Adrenal gland (tissue), 12 donors: ENCODE data around the gene ARAP1. TPM values are rescaled to one million over a fixed set of nuclear protein-coding genes. Genes with fewer than 3 reads are reported as not detected.

ENCODE experiments used
- DNase-seq, 7 donors: peaks; one replicate each; pipeline ENCODE4 v3.0.0-alpha.2; 2019 to 2020
- H3K27ac ChIP-seq, 5 donors: fragments of 200-600 bp; sonication (generic) in 4 of 5; 1 replicate in 3 of 5; 2 replicates in 2 of 5; pipeline versions ENCODE4 v1.5.1 to v1.8.0; 2016 to 2020; ENCODE audit warnings: mild to moderate bottlenecking in 1 of 5
- H3K27me3 ChIP-seq: fragments of 200-600 bp; 2 replicates; pipeline ENCODE4 v1.8.0; 2021
- H3K36me3 ChIP-seq, 2 donors: fragments of 200-600 bp; replicated peaks in 1 of 2; 1 replicate in 1 of 2; 2 replicates in 1 of 2; pipeline versions ENCODE4 v1.5.1 to v1.8.0; 2018 to 2022
- H3K4me1 ChIP-seq, 2 donors: fragments of 200-600 bp; replicated peaks in 1 of 2; 1 replicate in 1 of 2; 2 replicates in 1 of 2; pipeline versions ENCODE4 v1.5.1 to v1.8.0; 2018 to 2021
- H3K4me3 ChIP-seq, 4 donors: fragments of 200-600 bp; sonication (generic) in 3 of 4; one replicate each; pipeline ENCODE4 v1.5.1; 2016 to 2018
- H3K9me3 ChIP-seq, 3 donors: fragments of 200-600 bp; sonication (generic) in 1 of 3; replicated peaks in 1 of 3; 1 replicate in 2 of 3; 2 replicates in 1 of 3; pipeline versions ENCODE4 v1.5.1 to v1.8.0; 2016 to 2021
- POLR2A ChIP-seq, 2 donors: fragments of 450-650 bp; IDR thresholded peaks; one replicate each; pipeline ENCODE4 v1.6.1; 2017; ENCODE audit warnings: antibody characterized with exemption in 2 of 2, mild to moderate bottlenecking in 2 of 2, moderate library complexity in 1 of 2
- WGBS, 4 donors: extraction: QIAGEN DNeasy Blood & Tissue Kit in 2 of 4; methylation state at CpG; one replicate each; pipeline versions ENCODE4 v1.1.5 to v1.1.7; 2013 to 2017; 5-methylcytosine and 5-hydroxymethylcytosine counted together
- intact Hi-C, 2 donors: fragments of 100-400 bp; cut with DNase I; formaldehyde crosslinking; loops; one replicate each; pipeline versions ENCODE4 v1.14.1 to v1.15.0; 2022 to 2023
- polyA plus RNA-seq, 3 donors: library from polyadenylated mRNA; stranded (reverse); fragments of 200-250 nt in 2 of 3; fragments of 350-450 nt in 1 of 3; fragmentation: Illumina TruSeq in 1 of 3; extraction: RNeasy Lipid Tissue Mini Kit (QIAGEN cat#74804) in 1 of 3; gene quantifications; one replicate each; pipeline ENCODE4 v1.2.3, GENCODE V29; 2013 to 2014
- total RNA-seq, 9 donors: library from RNA; depleted of rRNA in 4 of 9; stranded (reverse); fragments of >200 nt in 4 of 9; fragments of 120-200 nt in 1 of 9; fragmentation: NEBNext Ultra II Directional in 1 of 9; extraction: Animal tissue kit (Norgen Biotek cat#: 25700) in 1 of 9; gene quantifications; one replicate each; pipeline versions ENCODE4 v1.1.0 to v1.2.4, GENCODE V29; 2013 to 2023
- TF ChIP-seq, protein P1 (sequence below), 6 experiments: fragments of 450-650 bp in 4 of 6; fragments of 200-600 bp in 2 of 6; sonication (generic) in 1 of 6; IDR thresholded peaks; 1 replicate in 5 of 6; 2 replicates in 1 of 6; pipeline versions ENCODE4 v1.5.1 to v1.8.0; 2016 to 2021; ENCODE audit warnings: antibody characterized with exemption in 6 of 6, mild to moderate bottlenecking in 2 of 6, moderate library complexity in 1 of 6
- donor health status: healthy with polysubstance abuse.
- donor health status: Bipolar disorder and iron deficiency.
- donor health status: DM: yes; HTN: yes; CAD: no.
- donor health status: DM: no; HTN: no; CAD: no.
- donor health status: DM: no; HTN: no; CAD: no.
- donor health status: DM: yes; HTN: yes; CAD: no.

ARAP1 gene
- total and polyA plus RNA-seq, 12 donors, result 30.0 to 217 (median 149) TPM

DNA sequence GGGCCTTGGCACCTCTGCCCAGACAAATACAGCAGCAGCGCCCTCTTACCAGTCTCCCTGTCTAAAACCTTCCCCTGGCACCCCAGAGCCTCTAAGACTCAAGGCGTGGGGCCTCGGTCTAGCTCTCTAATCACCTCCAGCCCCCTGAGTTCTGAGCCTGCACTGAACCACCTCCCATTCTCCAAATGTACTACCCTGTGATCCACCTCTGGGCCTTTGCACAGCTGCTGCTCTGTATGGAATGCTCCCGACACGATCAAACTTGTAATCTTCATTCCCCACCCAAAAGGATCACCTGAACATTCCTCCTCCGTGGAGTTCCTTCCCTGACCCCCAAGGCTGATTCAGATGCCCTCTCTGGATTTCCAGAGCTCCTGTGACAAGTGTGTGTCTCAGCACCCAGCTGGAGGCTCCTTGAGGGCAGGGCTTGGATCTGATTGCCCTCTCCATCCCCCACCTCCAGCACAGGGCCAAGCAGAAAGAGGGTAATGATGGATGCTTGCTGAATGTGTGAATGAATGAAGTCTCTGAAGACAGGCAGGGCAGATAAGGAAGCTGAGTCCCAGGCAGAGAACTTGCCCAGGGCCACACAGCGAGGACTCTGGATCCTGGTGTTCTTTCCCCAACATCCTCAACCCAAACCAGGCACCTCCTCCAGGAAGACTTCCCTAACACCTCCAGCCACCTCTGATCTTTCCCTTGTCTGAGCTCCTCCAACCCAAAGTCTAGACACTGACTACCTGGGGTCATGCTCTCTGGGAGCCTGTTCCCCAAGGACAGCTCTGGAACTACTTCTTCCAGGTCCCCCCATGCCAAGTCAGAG lies 23.3 kb upstream of the ARAP1 start:
- TF ChIP-seq, protein P1, sequence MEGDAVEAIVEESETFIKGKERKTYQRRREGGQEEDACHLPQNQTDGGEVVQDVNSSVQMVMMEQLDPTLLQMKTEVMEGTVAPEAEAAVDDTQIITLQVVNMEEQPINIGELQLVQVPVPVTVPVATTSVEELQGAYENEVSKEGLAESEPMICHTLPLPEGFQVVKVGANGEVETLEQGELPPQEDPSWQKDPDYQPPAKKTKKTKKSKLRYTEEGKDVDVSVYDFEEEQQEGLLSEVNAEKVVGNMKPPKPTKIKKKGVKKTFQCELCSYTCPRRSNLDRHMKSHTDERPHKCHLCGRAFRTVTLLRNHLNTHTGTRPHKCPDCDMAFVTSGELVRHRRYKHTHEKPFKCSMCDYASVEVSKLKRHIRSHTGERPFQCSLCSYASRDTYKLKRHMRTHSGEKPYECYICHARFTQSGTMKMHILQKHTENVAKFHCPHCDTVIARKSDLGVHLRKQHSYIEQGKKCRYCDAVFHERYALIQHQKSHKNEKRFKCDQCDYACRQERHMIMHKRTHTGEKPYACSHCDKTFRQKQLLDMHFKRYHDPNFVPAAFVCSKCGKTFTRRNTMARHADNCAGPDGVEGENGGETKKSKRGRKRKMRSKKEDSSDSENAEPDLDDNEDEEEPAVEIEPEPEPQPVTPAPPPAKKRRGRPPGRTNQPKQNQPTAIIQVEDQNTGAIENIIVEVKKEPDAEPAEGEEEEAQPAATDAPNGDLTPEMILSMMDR (IDR thresholded peaks at IDR 0.05), result no peak
- TF ChIP-seq POLR2A (IDR thresholded peaks at IDR 0.05), result no peak

DNA sequence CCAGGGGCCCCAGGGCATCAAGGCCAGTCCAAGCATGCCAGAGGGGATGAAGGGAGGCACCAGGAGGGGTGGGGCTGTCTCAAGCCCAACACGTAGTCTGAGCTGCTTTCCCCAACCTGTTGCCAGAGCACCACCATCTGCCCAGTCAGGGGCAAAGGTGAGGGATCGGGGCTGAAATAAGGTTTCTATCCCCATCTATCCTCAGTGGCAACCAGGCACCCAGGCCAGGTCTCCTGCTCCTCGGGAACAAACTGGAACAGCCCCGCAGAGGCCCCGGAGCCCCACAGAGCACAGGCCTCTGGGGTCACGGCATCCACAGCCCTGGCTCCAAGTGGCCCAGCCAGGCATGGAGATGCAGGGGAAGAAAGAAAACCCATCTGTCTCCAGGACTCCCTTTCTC lies 22.3 kb upstream of the ARAP1 start:
- H3K4me3 ChIP-seq, result no peak overlapping the region
- intact Hi-C loops, result no loop called here
- no peaks in the 10 kb centered on the region for H3K9me3 ChIP-seq
- peak overlapping the region in 3 of 5 donors; percentile 85 to 92 (median 88) for H3K27ac ChIP-seq
- no peak for DNase-seq
- WGBS, 4 donors, result 58 to 87% (median 76%) methylated on average over 2 to 6 of the region's 6 CpGs
- no peaks in the 10 kb centered on the region for H3K27me3 ChIP-seq
- peaks cover 67 to 92% of the 10 kb centered on the region in 2 donors for H3K4me1 ChIP-seq
- TF ChIP-seq, protein P1 (IDR thresholded peaks at IDR 0.05), result no peak
- no peak for TF ChIP-seq POLR2A (IDR thresholded peaks at IDR 0.05)
- no peaks in the 10 kb centered on the region for H3K36me3 ChIP-seq

More for the DNA sequence above, 23.3 kb upstream of the ARAP1 start:
- no peak for DNase-seq
- 84 to 90% (median 88%) methylated on average over 7 of the region's 7 CpGs for WGBS, 4 donors
- no peaks in the 10 kb centered on the region for H3K27me3 ChIP-seq
- no peak overlapping the region for H3K4me3 ChIP-seq
- H3K4me1 ChIP-seq, result peaks cover 76 to 95% of the 10 kb centered on the region in 2 donors
- H3K36me3 ChIP-seq, result no peaks in the 10 kb centered on the region
- intact Hi-C loops, result no loop called here
- no peaks in the 10 kb centered on the region for H3K9me3 ChIP-seq
- peak overlapping the region; percentile 44 to 92 (median 85) for H3K27ac ChIP-seq

DNA sequence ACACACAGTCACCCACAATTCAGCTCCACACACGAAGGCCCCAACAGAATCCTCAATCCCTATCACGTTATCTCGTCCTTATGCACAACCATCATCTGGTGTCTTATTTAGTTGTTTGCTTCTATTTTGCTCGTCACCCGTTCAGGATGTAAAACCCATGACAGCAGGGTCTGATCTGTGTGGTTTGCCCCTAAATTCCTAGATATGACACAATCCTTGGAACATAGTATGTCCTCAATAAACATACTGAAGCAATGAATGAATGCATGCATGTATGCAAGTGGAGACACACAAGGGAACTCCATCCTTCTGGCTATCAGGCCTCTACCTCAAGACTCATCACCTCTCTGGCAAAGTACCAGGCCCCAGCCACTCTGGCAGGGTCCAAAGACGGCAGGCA lies 21.5 kb upstream of the ARAP1 start:
- peaks cover 59 to 84% of the 10 kb centered on the region in 2 donors for H3K4me1 ChIP-seq
- DNase-seq, result no peak
- WGBS, 4 donors, result 35 to 52% (median 50%) methylated on average over 6 of the region's 6 CpGs
- H3K4me3 ChIP-seq, result no peak overlapping the region
- no peaks in the 10 kb centered on the region for H3K27me3 ChIP-seq
- no peaks in the 10 kb centered on the region for H3K36me3 ChIP-seq
- intact Hi-C loops, result no loop called here
- no peaks in the 10 kb centered on the region for H3K9me3 ChIP-seq
- peak overlapping the region; percentile 38 to 92 (median 85) for H3K27ac ChIP-seq
- no peak for TF ChIP-seq POLR2A (IDR thresholded peaks at IDR 0.05)
- TF ChIP-seq, protein P1 (IDR thresholded peaks at IDR 0.05), result no peak

- H3K4me1 ChIP-seq, result peaks cover 57 to 81% of the 10 kb centered on the region in 2 donors
- no peaks in the 10 kb centered on the region for H3K36me3 ChIP-seq
- TF ChIP-seq, protein P1 (IDR thresholded peaks at IDR 0.05), result no peak
- TF ChIP-seq POLR2A (IDR thresholded peaks at IDR 0.05), result peak in 1 of 2 donors; percentile 73
- H3K27me3 ChIP-seq, result no peaks in the 10 kb centered on the region
- H3K9me3 ChIP-seq, result no peaks in the 10 kb centered on the region
- H3K4me3 ChIP-seq, result no peak overlapping the region
- intact Hi-C loops, result no loop called here
- 24 to 40% (median 37%) methylated on average over 4 to 5 of the region's 5 CpGs for WGBS, 4 donors
- H3K27ac ChIP-seq, result peak overlapping the region; percentile 38 to 92 (median 85)
- DNase-seq, result peak; percentile 63 to 93 (median 84)
Measured at GRCh38 chr11:72773291-72773690, 21.1 kb upstream of the ARAP1 start.
